ENCODE data around the gene PRKCD. TPM values are rescaled to one million over a fixed set of nuclear protein-coding genes. Genes with fewer than 3 reads are reported as not detected.
"Not testable (repeated sequence)": the region's sequence is repeated elsewhere in the genome, so short reads cannot be mapped to it uniquely, and the experiment has no call there.

The PRKCD gene
- total RNA-seq, 1 experiment from 2014 or later = 30.9 TPM

- Mint-ChIP-seq H3K27ac (ENCODE audit: unreplicated experiment) (no peak overlapping the region), H3K27me3 (ENCODE audit: insufficient read depth, unreplicated experiment) (no peaks in the 10 kb centered on the region), H3K9me3 (ENCODE audit: unreplicated experiment) (no peaks in the 10 kb centered on the region), H3K4me1 (ENCODE audit: low read depth, unreplicated experiment) (peaks cover 17% of the 10 kb centered on the region), H3K36me3 (ENCODE audit: insufficient read depth, unreplicated experiment) (no peaks in the 10 kb centered on the region), H3K4me3 (ENCODE audit: unreplicated experiment) (no peak overlapping the region)
- no peak for DNase-seq
- Histone ChIP-seq H3K27me3 (replicated peaks; ENCODE audit: control insufficient read depth, insufficient read depth, low read length) (no peaks in the 10 kb centered on the region), H3K4me3 (ENCODE audit: low read depth, low read length) (no peak overlapping the region), H3K9me3 (no peaks in the 10 kb centered on the region), H3K36me3 (ENCODE audit: control insufficient read depth, insufficient read depth, low read length) (no peaks in the 10 kb centered on the region), H3K4me1 (peaks cover 8% of the 10 kb centered on the region)
- BruUV-seq (replicated peaks) = no TSS peak
- ChIA-PET CTCF (interaction anchor here (0.6 to 1.3 kb wide), 2 partner anchors 9 to 10 kb away, joined by 3 to 5 read pairs; partner anchors contain the start of gene PRKCD), POLR2A (no interaction called here)
- intact Hi-C loops (cut with micrococcal nuclease; ENCODE audit: unreplicated experiment) = no loop called here
- no peak for TF ChIP-seq CTCF (IDR thresholded peaks at IDR 0.05; ENCODE audit: insufficient read depth in 1 of 2, low read depth in 1 of 2, low read length in 1 of 2, severe bottlenecking in 1 of 2, unreplicated experiment in 1 of 2)
Measured at GRCh38 chr3:53150247-53151085, 10.5 kb upstream of the PRKCD start.

GRCh38 chr3:53151086-53151438, 9.9 kb upstream of the PRKCD start:
- H3K9me3 Mint-ChIP-seq (ENCODE audit: unreplicated experiment); H3K36me3 ChIP-seq (ENCODE audit: control insufficient read depth, insufficient read depth, low read length); CTCF ChIA-PET; DNase-seq; H3K4me3 ChIP-seq (ENCODE audit: low read depth, low read length); intact Hi-C loops (cut with micrococcal nuclease; ENCODE audit: unreplicated experiment); H3K4me1 ChIP-seq; H3K9me3 ChIP-seq; H3K27me3 Mint-ChIP-seq (ENCODE audit: insufficient read depth, unreplicated experiment); H3K36me3 Mint-ChIP-seq (ENCODE audit: insufficient read depth, unreplicated experiment); H3K4me3 Mint-ChIP-seq (ENCODE audit: unreplicated experiment); H3K27ac Mint-ChIP-seq (ENCODE audit: unreplicated experiment); POLR2A ChIA-PET; BruUV-seq (replicated peaks); H3K27me3 ChIP-seq (replicated peaks; ENCODE audit: control insufficient read depth, insufficient read depth, low read length): not testable (repeated sequence)
- H3K4me1 Mint-ChIP-seq (ENCODE audit: low read depth, unreplicated experiment) = peaks cover 12% of the 10 kb centered on the region

- peaks cover 12% of the 10 kb centered on the region for H3K4me1 Mint-ChIP-seq (ENCODE audit: low read depth, unreplicated experiment)
- Histone ChIP-seq H3K36me3 (ENCODE audit: control insufficient read depth, insufficient read depth, low read length) (no peaks in the 10 kb centered on the region), H3K4me1 (no peaks in the 10 kb centered on the region; the same call in 1 of the 2 replicates), H3K27me3 (replicated peaks; ENCODE audit: control insufficient read depth, insufficient read depth, low read length) (no peaks in the 10 kb centered on the region), H3K9me3 (no peaks in the 10 kb centered on the region), H3K4me3 (ENCODE audit: low read depth, low read length) (no peak overlapping the region)
- no peaks in the 10 kb centered on the region for H3K9me3 Mint-ChIP-seq (ENCODE audit: unreplicated experiment)
- H3K4me3 Mint-ChIP-seq (ENCODE audit: unreplicated experiment) = no peak overlapping the region
- DNase-seq = no peak
- ChIA-PET CTCF (no interaction called here), POLR2A (no interaction called here)
- TF ChIP-seq CTCF (IDR thresholded peaks at IDR 0.05; ENCODE audit: insufficient read depth in 1 of 2, low read depth in 1 of 2, low read length in 1 of 2, severe bottlenecking in 1 of 2, unreplicated experiment in 1 of 2) = no peak
- H3K27me3 Mint-ChIP-seq (ENCODE audit: insufficient read depth, unreplicated experiment) = no peaks in the 10 kb centered on the region
- intact Hi-C loops (cut with micrococcal nuclease; ENCODE audit: unreplicated experiment) = no loop called here
- no peaks in the 10 kb centered on the region for H3K36me3 Mint-ChIP-seq (ENCODE audit: insufficient read depth, unreplicated experiment)
- BruUV-seq (replicated peaks) = no TSS peak
- no peak overlapping the region for H3K27ac Mint-ChIP-seq (ENCODE audit: unreplicated experiment)
Measured at GRCh38 chr3:53151465-53151864, 9.5 kb upstream of the PRKCD start.

Data from Caco-2 (cell line).